HEK293 (cell line): ENCODE measurements around the gene NFXL1.

ENCODE experiments used
- CTCF ChIA-PET: fragments of 350-600 bp; formaldehyde crosslinking; extraction: SDS; loops from one replicate; lab custom pipeline; 2021; ENCODE audit warnings: antibody characterized with exemption; lab: Yijun Ruan, JAX
- POLR2A ChIA-PET: fragments of 300-600 bp; formaldehyde crosslinking; extraction: SDS; loops from one replicate; lab custom pipeline; 2020; ENCODE audit warnings: antibody characterized with exemption, inconsistent platforms; lab: Yijun Ruan, JAX
- H3K27ac ChIP-seq: fragments of 200-500 bp; sonication (Bioruptor generic); 2 replicates; pipeline ENCODE4 v1.5.1; 2014; ENCODE audit warnings: low read depth, low read length, control low read depth, inconsistent platforms; ENCODE audit errors: extremely low read depth
- H3K36me3 ChIP-seq, 2 experiments: fragments of 200-500 bp in 1 of 2; sonication (Bioruptor generic) in 1 of 2; 1 replicate in 1 of 2; 2 replicates in 1 of 2; pipeline ENCODE4 v1.5.1; 2014 to 2017; ENCODE audit warnings: inconsistent platforms in 2 of 2, low read length in 2 of 2; ENCODE audit not compliant: control insufficient read depth in 2 of 2, insufficient read depth in 1 of 2
- H3K4me1 ChIP-seq: fragments of 200-500 bp; sonication (Bioruptor generic); 2 replicates; pipeline ENCODE4 v1.5.1; 2014; ENCODE audit warnings: mild to moderate bottlenecking, low read length, inconsistent platforms; ENCODE audit not compliant: control insufficient read depth, insufficient read depth
- H3K4me3 ChIP-seq: 2 replicates; pipeline ENCODE4 v1.5.1; 2011; ENCODE audit warnings: low read depth, mild to moderate bottlenecking, control low read depth, low read length, moderate library complexity
- H3K9me3 ChIP-seq: fragments of 200-500 bp; sonication (Bioruptor generic); 2 replicates; pipeline ENCODE4 v1.5.1; 2014; ENCODE audit warnings: low read depth, low read length, inconsistent platforms; ENCODE audit not compliant: control insufficient read depth, insufficient read depth
- GFI1B ChIP-seq: fragments of 450-650 bp; formaldehyde crosslinking; IDR thresholded peaks from 2 replicates; pipeline ENCODE4 v1.5.1; 2016; ENCODE audit warnings: missing biosample characterization, missing genetic modification characterization
- PRDM1 ChIP-seq: fragments of 450-650 bp; formaldehyde crosslinking; IDR thresholded peaks from 2 replicates; pipeline ENCODE4; 2016; ENCODE audit warnings: missing biosample characterization, missing genetic modification characterization
- PRDM2 ChIP-seq: fragments of 450-650 bp; formaldehyde crosslinking; IDR thresholded peaks from 2 replicates; pipeline ENCODE4 v1.5.1; 2016; ENCODE audit warnings: missing biosample characterization, missing genetic modification characterization, borderline replicate concordance
- REST ChIP-seq: fragments of 450-650 bp; formaldehyde crosslinking; IDR thresholded peaks from 2 replicates; pipeline ENCODE4 v1.5.1; 2016; ENCODE audit warnings: missing biosample characterization, missing genetic modification characterization
- SCRT2 ChIP-seq: fragments of 450-650 bp; formaldehyde crosslinking; IDR thresholded peaks from 2 replicates; pipeline ENCODE4 v1.5.1; 2016; ENCODE audit warnings: missing biosample characterization, missing genetic modification characterization
- SETDB1 ChIP-seq: IDR thresholded peaks from one replicate; pipeline ENCODE4 v1.6.1; 2017; ENCODE audit warnings: mild to moderate bottlenecking, low read length, moderate library complexity, mixed read lengths; ENCODE audit not compliant: insufficient read length
- WT1 ChIP-seq: fragments of 450-650 bp; formaldehyde crosslinking; IDR thresholded peaks from 2 replicates; pipeline ENCODE4 v1.5.1; 2016; ENCODE audit warnings: missing biosample characterization, missing genetic modification characterization
- ZBTB17 ChIP-seq: fragments of 450-650 bp; formaldehyde crosslinking; IDR thresholded peaks from 2 replicates; pipeline ENCODE4 v1.5.1; 2016; ENCODE audit warnings: missing biosample characterization, missing genetic modification characterization
- ZBTB21 ChIP-seq: fragments of 450-650 bp; formaldehyde crosslinking; IDR thresholded peaks from 2 replicates; pipeline ENCODE4 v1.5.1; 2017; ENCODE audit warnings: missing biosample characterization, missing genetic modification characterization
- ZFP37 ChIP-seq: fragments of 450-650 bp; formaldehyde crosslinking; IDR thresholded peaks from 2 replicates; pipeline ENCODE4 v1.5.1; 2016; ENCODE audit warnings: missing biosample characterization, missing genetic modification characterization
- ZNF138 ChIP-seq: fragments of 450-650 bp; formaldehyde crosslinking; IDR thresholded peaks from 2 replicates; pipeline ENCODE4 v1.5.1; 2016; ENCODE audit warnings: missing biosample characterization, missing genetic modification characterization, borderline replicate concordance
- ZNF174 ChIP-seq: fragments of 450-650 bp; formaldehyde crosslinking; IDR thresholded peaks from 2 replicates; pipeline ENCODE4 v1.5.0; 2017; ENCODE audit warnings: missing biosample characterization, mild to moderate bottlenecking, missing genetic modification characterization
- ZNF24 ChIP-seq: fragments of 450-650 bp; formaldehyde crosslinking; IDR thresholded peaks from 2 replicates; pipeline ENCODE4 v1.5.1; 2016; ENCODE audit warnings: missing biosample characterization, missing genetic modification characterization
- ZNF292 ChIP-seq: fragments of 450-650 bp; formaldehyde crosslinking; IDR thresholded peaks from 2 replicates; pipeline ENCODE4 v1.5.1; 2016; ENCODE audit warnings: low read depth, missing biosample characterization, missing genetic modification characterization, borderline replicate concordance
- ZNF324 ChIP-seq: fragments of 450-650 bp; formaldehyde crosslinking; IDR thresholded peaks from 2 replicates; pipeline ENCODE4 v1.5.1; 2016; ENCODE audit warnings: missing biosample characterization, missing genetic modification characterization
- ZNF426 ChIP-seq: fragments of 450-650 bp; formaldehyde crosslinking; IDR thresholded peaks from 2 replicates; pipeline ENCODE4 v1.5.1; 2017; ENCODE audit warnings: missing biosample characterization, missing genetic modification characterization, mild to moderate bottlenecking, inconsistent platforms, moderate library complexity
- ZNF571 ChIP-seq: fragments of 450-650 bp; formaldehyde crosslinking; IDR thresholded peaks from 2 replicates; pipeline ENCODE4 v1.5.0; 2017; ENCODE audit warnings: missing biosample characterization, missing genetic modification characterization
- ZNF580 ChIP-seq: fragments of 450-650 bp; formaldehyde crosslinking; IDR thresholded peaks from 2 replicates; pipeline ENCODE4 v1.5.1; 2016; ENCODE audit warnings: missing biosample characterization, missing genetic modification characterization
- ZNF585B ChIP-seq: fragments of 450-650 bp; formaldehyde crosslinking; IDR thresholded peaks from 2 replicates; pipeline ENCODE4 v1.5.1; 2016; ENCODE audit warnings: missing biosample characterization, missing genetic modification characterization
- ZNF600 ChIP-seq: fragments of 450-650 bp; formaldehyde crosslinking; IDR thresholded peaks from 2 replicates; pipeline ENCODE4 v1.5.1; 2016; ENCODE audit warnings: missing biosample characterization, missing genetic modification characterization
- ZNF624 ChIP-seq: fragments of 450-650 bp; formaldehyde crosslinking; IDR thresholded peaks from 2 replicates; pipeline ENCODE4 v1.5.1; 2017; ENCODE audit warnings: missing biosample characterization, missing genetic modification characterization
- ZNF654 ChIP-seq: fragments of 450-650 bp; formaldehyde crosslinking; IDR thresholded peaks from 2 replicates; pipeline ENCODE4 v1.5.1; 2016; ENCODE audit warnings: low read depth, missing biosample characterization, missing genetic modification characterization
- ZNF660 ChIP-seq: fragments of 450-650 bp; IDR thresholded peaks from 2 replicates; pipeline ENCODE4 v1.5.1; 2018; ENCODE audit warnings: missing biosample characterization, mild to moderate bottlenecking, missing genetic modification characterization

The NFXL1 gene

GRCh38 chr4:47929682-47930201 lies 15.4 kb upstream of the NFXL1 start:
- Histone ChIP-seq H3K27ac (no peak overlapping the region), H3K4me3 (no peak overlapping the region), H3K36me3 (no peaks in the 10 kb centered on the region), H3K9me3 (no peaks in the 10 kb centered on the region), H3K4me1 (no peaks in the 10 kb centered on the region)
- ChIA-PET POLR2A (no interaction called here), CTCF (no interaction called here)
- TF ChIP-seq PRDM1 (tag by site-specific recombination) (0 out of 2 replicates have a peak, but pooled peaks have one; percentile 24), ZNF426 (tag by site-specific recombination) (no peak)

GRCh38 chr4:47926667-47927258 lies 12.4 kb upstream of the NFXL1 start:
- Histone ChIP-seq H3K9me3 (no peaks in the 10 kb centered on the region), H3K27ac (no peak overlapping the region), H3K36me3 (no peaks in the 10 kb centered on the region), H3K4me3 (peak overlapping the region; percentile 40), H3K4me1 (no peaks in the 10 kb centered on the region)
- ChIA-PET POLR2A (no interaction called here), CTCF (interaction anchor here (0.6 to 1.1 kb wide), 4 partner anchors 8 to 199 kb away, joined by 3 to 4 read pairs (median 3); no protein-coding TSS in a partner anchor)
- TF ChIP-seq GFI1B (tag by site-specific recombination) (no peak), ZNF654 (tag by site-specific recombination) (peak; percentile 60), ZNF660 (no peak), ZFP37 (tag by site-specific recombination) (0 out of 2 replicates have a peak, but pooled peaks have one; percentile 22), ZNF292 (tag by site-specific recombination) (no peak), ZBTB17 (peak; percentile 98), PRDM2 (tag by site-specific recombination) (no peak), ZNF174 (tag by site-specific recombination) (no peak), SETDB1 (no peak), ZNF585B (no peak), WT1 (tag by site-specific recombination) (no peak), ZNF571 (tag by site-specific recombination) (no peak), ZNF138 (no peak), ZNF600 (tag by site-specific recombination) (peak; percentile 87), ZNF24 (tag by site-specific recombination) (no peak), SCRT2 (peak; percentile 64), ZNF580 (tag by site-specific recombination) (no peak), ZBTB21 (tag by site-specific recombination) (no peak), REST (peak; percentile 85), ZNF324 (no peak), ZNF624 (tag by site-specific recombination) (no peak)
